H1 (cell line): ENCODE measurements around the gene BTRC. TPM values are rescaled to one million over a fixed set of nuclear protein-coding genes. Genes with fewer than 3 reads are reported as not detected.

Experiments used
- EP300 ChIP-seq, 2 experiments: IDR thresholded peaks; 1 replicate in 1 of 2; 2 replicates in 1 of 2; pipeline ENCODE4 v1.6.1; 2011 to 2012; ENCODE audit warnings: low read depth in 2 of 2, low read length in 2 of 2, mild to moderate bottlenecking in 2 of 2, borderline replicate concordance in 1 of 2, inconsistent platforms in 1 of 2, moderate library complexity in 1 of 2
- SRF ChIP-seq: IDR thresholded peaks from 2 replicates; pipeline ENCODE4 v1.6.1; 2011; ENCODE audit warnings: mild to moderate bottlenecking, low read depth, low read length, moderate library complexity
- polyA plus RNA-seq, 7 experiments: library from polyadenylated mRNA; depleted of rRNA in 3 of 7; stranded (reverse) in 5 of 7; unstranded in 2 of 7; fragments of >200 nt in 5 of 7; fragments of 200-250 nt in 2 of 7; gene quantifications; 1 replicate in 5 of 7; 2 replicates in 1 of 7; 4 replicates in 1 of 7; pipeline versions ENCODE4 v1.2.1 to v1.2.3, GENCODE V29; 2011 to 2013; ENCODE audit warnings: missing spikeins in 2 of 7, mixed read lengths in 2 of 7
- total RNA-seq: library from RNA; stranded (reverse); fragmentation: NEBNext Ultra II Directional; extraction: Animal tissue kit (Norgen Biotek cat#: 25700); gene quantifications from 2 replicates; pipeline ENCODE4 v1.2.1, GENCODE V29; 2021

BTRC gene
- total and polyA plus RNA-seq, 2 of the 8 experiments (the other 6 are each of a cell fraction or from before 2014, with no cell fraction given) = 9.9 to 24.7 TPM

GRCh38 chr10:101490026-101490425 is 136.1 kb downstream of the BTRC start (continued):
- TF ChIP-seq SRF = no peak
- TF ChIP-seq EP300 (IDR thresholded peaks at IDR 0.05; ENCODE audit: borderline replicate concordance in 1 of 2, low read depth in 2 of 2, low read length in 2 of 2) = no peak
- TF ChIP-seq, all 59 proteins: peak for 0
